K562 (cell line): ENCODE data around the gene DUXB. TPM values are rescaled to one million over a fixed set of nuclear protein-coding genes. Genes with fewer than 3 reads are reported as not detected.

Source experiments
- CCAR2 ChIP-seq: fragments of 200-400 bp; formaldehyde crosslinking; IDR thresholded peaks from 2 replicates; pipeline ENCODE4 v1.6.1; 2017; ENCODE audit warnings: mild to moderate bottlenecking, low read depth, low read length
- CSDE1 ChIP-seq, 2 experiments: fragments of 450-650 bp; IDR thresholded peaks; 2 replicates each; pipeline ENCODE4 v1.6.1; 2016; ENCODE audit warnings: mild to moderate bottlenecking in 1 of 2
- E2F1 ChIP-seq: sonication (generic); formaldehyde crosslinking; IDR thresholded peaks from 2 replicates; pipeline ENCODE4 v1.8.1; 2023; ENCODE audit warnings: mild to moderate bottlenecking, missing genetic modification reagents, moderate library complexity
- ETV5 ChIP-seq: sonication (generic); formaldehyde crosslinking; IDR thresholded peaks from 2 replicates; pipeline ENCODE4 v1.4.0; 2020; ENCODE audit warnings: low read depth, mild to moderate bottlenecking, missing genetic modification reagents
- FOXA1 ChIP-seq: fragments of 450-650 bp; IDR thresholded peaks from 2 replicates; pipeline ENCODE4 v1.6.1; 2016; ENCODE audit warnings: mild to moderate bottlenecking, borderline replicate concordance
- FOXO4 ChIP-seq: fragments of 450-650 bp; formaldehyde crosslinking; IDR thresholded peaks from 2 replicates; pipeline ENCODE4 v1.4.0; 2020; ENCODE audit warnings: mild to moderate bottlenecking, moderate library complexity
- JUNB ChIP-seq: fragments of 450-650 bp; formaldehyde crosslinking; conservative IDR thresholded peaks from 2 replicates; pipeline ENCODE4 v1.4.0; 2020; ENCODE audit warnings: mild to moderate bottlenecking
- MED1 ChIP-seq: sonication (generic); formaldehyde crosslinking; IDR thresholded peaks from 2 replicates; pipeline ENCODE4 v1.8.1; 2023; ENCODE audit warnings: missing genetic modification reagents, borderline replicate concordance
- NR1H2 ChIP-seq: sonication (generic); formaldehyde crosslinking; IDR thresholded peaks from 2 replicates; pipeline ENCODE4 v1.4.0; 2020; ENCODE audit warnings: mild to moderate bottlenecking, missing genetic modification reagents
- POLR3A ChIP-seq: IDR thresholded peaks from 2 replicates; pipeline ENCODE4 v1.6.1; 2011; ENCODE audit warnings: borderline replicate concordance, mild to moderate bottlenecking, moderate library complexity; ENCODE audit not compliant: insufficient read length, insufficient read depth; ENCODE audit errors: extremely low read depth
- RBM39 ChIP-seq: fragments of 200-400 bp; formaldehyde crosslinking; optimal IDR thresholded peaks from 2 replicates; pipeline ENCODE3; 2018; ENCODE audit warnings: low read depth, low read length
- SAP30 ChIP-seq: fragments of 200-600 bp; sonication (generic); IDR thresholded peaks from 2 replicates; pipeline ENCODE4 v1.6.1; 2012; ENCODE audit warnings: borderline replicate concordance, low read depth, mild to moderate bottlenecking, moderate library complexity, low read length, control low read depth, inconsistent platforms; ENCODE audit not compliant: insufficient read depth, poor library complexity, severe bottlenecking
- SOX6 ChIP-seq: fragments of 450-650 bp; IDR thresholded peaks from 2 replicates; pipeline ENCODE4 v1.6.1; 2014; ENCODE audit warnings: mild to moderate bottlenecking
- SRSF9 ChIP-seq: fragments of 200-400 bp; formaldehyde crosslinking; IDR thresholded peaks from 2 replicates; pipeline ENCODE4 v1.6.1; 2017; ENCODE audit warnings: low read depth, low read length, borderline replicate concordance
- TSHZ1 ChIP-seq: fragments of 250-450 bp; sonication (Bioruptor Pico); IDR thresholded peaks from 2 replicates; pipeline ENCODE4 v1.4.0; 2020; ENCODE audit warnings: mild to moderate bottlenecking, moderate library complexity
- ZHX1 ChIP-seq: fragments of 150-350 bp; conservative IDR thresholded peaks from 2 replicates; pipeline ENCODE4 v1.6.1; 2014; ENCODE audit warnings: low read length
- ZNF639 ChIP-seq, 2 experiments: fragments of 200-800 bp in 1 of 2; sonication (Bioruptor generic) in 1 of 2; sonication (generic) in 1 of 2; formaldehyde crosslinking in 1 of 2; IDR thresholded peaks in 1 of 2; conservative IDR thresholded peaks in 1 of 2; 2 replicates each; pipeline versions ENCODE4 v1.5.0 to v1.6.1; 2016 to 2020; ENCODE audit warnings: missing compliant biosample characterization in 1 of 2, missing genetic modification characterization in 1 of 2, missing genetic modification reagents in 1 of 2
- ZNF696 ChIP-seq: fragments of 250-450 bp; sonication (Bioruptor Pico); conservative IDR thresholded peaks from 2 replicates; pipeline ENCODE4 v1.4.0; 2020; ENCODE audit warnings: mild to moderate bottlenecking, moderate library complexity
- polyA plus RNA-seq, 8 experiments: library from polyadenylated mRNA; depleted of rRNA in 4 of 8; stranded (reverse) in 5 of 8; unstranded in 3 of 8; fragments of >200 nt; fragmentation: Nextera tagmentation in 2 of 8; fragmentation: Illumina TruSeq in 1 of 8; extraction: Ambion mirVana in 2 of 8; extraction: Trizol in 1 of 8; gene quantifications; 2 replicates each; pipeline versions ENCODE4 v1.2.1 to v1.2.3, GENCODE V29; 2011 to 2014; ENCODE audit warnings: inconsistent platforms in 1 of 8, missing spikeins in 1 of 8
- total RNA-seq, 7 experiments: library from RNA; depleted of rRNA in 6 of 7; stranded (reverse); fragments of >200 nt in 6 of 7; fragmentation: Illumina TruSeq in 2 of 7; extraction: Trizol in 2 of 7; gene quantifications; 2 replicates each; pipeline versions ENCODE4 v1.2.1 to v1.2.3, GENCODE V29; 2011 to 2021; ENCODE audit warnings: low replicate concordance in 1 of 7

Gene DUXB
- total and polyA plus RNA-seq, 9 of the 15 experiments (the other 6 are each of a cell fraction or from before 2014, with no cell fraction given) = not detected

GRCh38 chr16:75702242-75702641, 981 bp upstream of the DUXB start (continued):
- TF ChIP-seq TSHZ1 (no peak), E2F1 (no peak), MED1 (CRISPR knock-in tag) (no peak), SAP30 (no peak), CSDE1 (IDR thresholded peaks at IDR 0.05) (no peak), ETV5 (CRISPR knock-in tag) (no peak), ZHX1 (no peak), SRSF9 (no peak), SOX6 (peak; percentile 68), FOXA1 (no peak), FOXO4 (CRISPR knock-in tag) (no peak), RBM39 (no peak), POLR3A (no peak), ZNF639 (CRISPR knock-in tag; conservative IDR thresholded peaks at IDR 0.05 in 1 of 2, IDR thresholded peaks at IDR 0.05 in 1 of 2) (no peak), JUNB (CRISPR knock-in tag) (no peak), ZNF696 (no peak), NR1H2 (CRISPR knock-in tag) (no peak), CCAR2 (no peak)
